Right lobe of liver (tissue), 6 donors: ENCODE results near the gene CTCFL. TPM values are rescaled to one million over a fixed set of nuclear protein-coding genes. Genes with fewer than 3 reads are reported as not detected.

Experiments used
- ATAC-seq, 4 donors: fragments of 200-7000 bp; cut with Tn5 transposase; one replicate each; pipeline ENCODE4 v1.9.1; 2020; ENCODE audit warnings: mild to moderate bottlenecking in 4 of 4, moderate library complexity in 4 of 4
- DNase-seq, 3 donors: peaks; one replicate each; pipeline ENCODE4 v3.0.0-alpha.2; 2020
- H3K27ac ChIP-seq, 3 donors: fragments of 200-600 bp; one replicate each; pipeline ENCODE4 v1.8.0; 2022
- H3K27me3 ChIP-seq, 2 donors: fragments of 200-600 bp; one replicate each; pipeline ENCODE4 v1.8.0; 2022
- H3K36me3 ChIP-seq, 4 donors: fragments of 200-600 bp; sonication (generic) in 1 of 4; one replicate each; pipeline versions ENCODE4 v1.5.1 to v1.8.0; 2017 to 2022; ENCODE audit warnings: control low read depth in 1 of 4
- H3K4me1 ChIP-seq, 4 donors: fragments of 200-600 bp; sonication (generic) in 1 of 4; one replicate each; pipeline versions ENCODE4 v1.5.1 to v1.8.0; 2017 to 2022; ENCODE audit warnings: control low read depth in 1 of 4
- H3K4me3 ChIP-seq, 3 donors: fragments of 200-600 bp; one replicate each; pipeline ENCODE4 v1.8.0; 2022
- H3K9me3 ChIP-seq, 4 donors: fragments of 200-600 bp; sonication (generic) in 1 of 4; one replicate each; pipeline versions ENCODE4 v1.5.1 to v1.8.0; 2017 to 2022; ENCODE audit warnings: control low read depth in 1 of 4
- CTCF ChIP-seq, 4 donors: fragments of 200-600 bp in 3 of 4; fragments of 450-650 bp in 1 of 4; IDR thresholded peaks; one replicate each; pipeline versions ENCODE4 v1.5.1 to v1.8.0; 2016 to 2022; ENCODE audit warnings: antibody characterized with exemption in 4 of 4, mild to moderate bottlenecking in 2 of 4
- POLR2A ChIP-seq: fragments of 450-650 bp; IDR thresholded peaks from one replicate; pipeline ENCODE4 v1.6.1; 2017; ENCODE audit warnings: antibody characterized with exemption, mild to moderate bottlenecking
- WGBS: methylation state at CpG from one replicate; pipeline ENCODE4 v1.1.6; 2018; ENCODE audit warnings: low coverage, low lambda C conversion rate; ENCODE audit not compliant: insufficient coverage; ENCODE audit errors: missing lambda C conversion rate; 5-methylcytosine and 5-hydroxymethylcytosine counted together
- intact Hi-C, 2 donors: fragments of 100-400 bp; cut with DNase I; formaldehyde crosslinking; loops; one replicate each; pipeline versions ENCODE4 v1.11.2 to v1.14.1; 2022
- total RNA-seq, 6 experiments: library from RNA; depleted of rRNA in 2 of 6; stranded (reverse); fragments of >200 nt in 2 of 6; fragmentation: NEBNext Ultra II Directional in 3 of 6; extraction: Animal tissue kit (Norgen Biotek cat#: 25700) in 3 of 6; gene quantifications; one replicate each; pipeline versions ENCODE4 v1.1.0 to v1.2.4, GENCODE V29; 2016 to 2023
- donor health status: DM: no; HTN: yes; CAD: no.
- donor health status: DM: no; HTN: no; CAD: no.
- donor health status: DM: no; HTN: no; CAD: no.
- donor health status: DM: no; HTN: yes; CAD: no.
- donor health status: DM: no; HTN: yes; CAD: no.

Gene CTCFL
- total RNA-seq, 6 experiments from 2014 or later, result 0.09 to 0.50 (median 0.33) TPM; not detected in 2

- no peak for DNase-seq
- intact Hi-C loops, result no loop called here
- no peaks in the 10 kb centered on the region for H3K27me3 ChIP-seq
- no peak for TF ChIP-seq POLR2A
- TF ChIP-seq CTCF (IDR thresholded peaks at IDR 0.05), result no peak
- peak overlapping the region in 1 of 3 donors; percentile 60 for H3K27ac ChIP-seq
- no peaks in the 10 kb centered on the region for H3K36me3 ChIP-seq
- H3K9me3 ChIP-seq, result no peaks in the 10 kb centered on the region
- H3K4me1 ChIP-seq, result peaks cover 0 to 18% (median 0%) of the 10 kb centered on the region in 4 donors
- ATAC-seq, result no peak
- H3K4me3 ChIP-seq, result no peak overlapping the region
- WGBS, result 79% methylated on average over 3 of the region's 5 CpGs
Observed at GRCh38 chr20:57459278-57459677, 65.7 kb downstream of the CTCFL start.

GRCh38 chr20:57458400-57459160, 66.4 kb downstream of the CTCFL start:
- intact Hi-C loops, result no loop called here
- H3K36me3 ChIP-seq, result no peaks in the 10 kb centered on the region
- H3K4me3 ChIP-seq, result no peak overlapping the region
- DNase-seq (peak in 1 of 3 donors; percentile 85), ATAC-seq (peak; percentile 81 to 89 (median 82))
- TF ChIP-seq CTCF (IDR thresholded peaks at IDR 0.05), result no peak
- TF ChIP-seq POLR2A, result no peak
- WGBS, result 38% methylated on average over 4 of the region's 7 CpGs
- peaks cover 0 to 18% (median 0%) of the 10 kb centered on the region in 4 donors for H3K4me1 ChIP-seq
- peak overlapping the region in 1 of 3 donors; percentile 60 for H3K27ac ChIP-seq
- no peaks in the 10 kb centered on the region for H3K9me3 ChIP-seq
- no peaks in the 10 kb centered on the region for H3K27me3 ChIP-seq

- DNase-seq (peak in 1 of 3 donors; percentile 77), ATAC-seq (peak; percentile 17 to 72 (median 42))
- TF ChIP-seq CTCF (IDR thresholded peaks at IDR 0.05) (no peak), POLR2A (peak; percentile 42)
- Histone ChIP-seq H3K27me3 (no peaks in the 10 kb centered on the region), H3K4me3 (no peak overlapping the region), H3K36me3 (no peaks in the 10 kb centered on the region), H3K27ac (peak overlapping the region in 1 of 3 donors; percentile 60), H3K9me3 (no peaks in the 10 kb centered on the region), H3K4me1 (peaks cover 0 to 18% (median 0%) of the 10 kb centered on the region in 4 donors)
- WGBS, result 23% methylated on average over 5 of the region's 21 CpGs
- intact Hi-C loops, result no loop called here
Observed at GRCh38 chr20:57457243-57458095, 67.5 kb downstream of the CTCFL start.

GRCh38 chr20:57456116-57456515, 68.8 kb downstream of the CTCFL start:
- H3K4me1 ChIP-seq, result peaks cover 0 to 23% (median 0%) of the 10 kb centered on the region in 4 donors
- H3K4me3 ChIP-seq, result no peak overlapping the region
- ATAC-seq (no peak), DNase-seq (no peak)
- 97% methylated on average over 5 of the region's 13 CpGs for WGBS
- TF ChIP-seq POLR2A, result no peak
- TF ChIP-seq CTCF (IDR thresholded peaks at IDR 0.05), result no peak
- H3K36me3 ChIP-seq, result no peaks in the 10 kb centered on the region
- no peaks in the 10 kb centered on the region for H3K9me3 ChIP-seq
- no peak overlapping the region for H3K27ac ChIP-seq
- intact Hi-C loops, result no loop called here
- H3K27me3 ChIP-seq, result no peaks in the 10 kb centered on the region
